ENCODE data around the gene CCR5AS.

Gene CCR5AS

GRCh38 chr3:46399098-46399497 lies 7.8 kb downstream of the CCR5AS start:
- H3K4me2 ChIP-seq (ENCODE audit: insufficient read depth, low read length), result no peak overlapping the region
- H3K4me3 ChIP-seq (ENCODE audit: low read depth in 1 of 2, low read length in 2 of 2), result no peak overlapping the region
- no peak overlapping the region for H2AFZ ChIP-seq (ENCODE audit: low read depth, low read length)
- H3K79me2 ChIP-seq (ENCODE audit: insufficient read depth, low read length), result no peaks in the 10 kb centered on the region
- TF ChIP-seq EZH2 (IDR thresholded peaks at IDR 0.05; ENCODE audit: borderline replicate concordance, low read depth, low read length, severe bottlenecking) (no peak), CTCF (IDR thresholded peaks at IDR 0.05; ENCODE audit: borderline replicate concordance, extremely low read depth, low read length, poor library complexity, severe bottlenecking) (no peak)
- no peaks in the 10 kb centered on the region for H4K20me1 ChIP-seq (ENCODE audit: insufficient read depth, low read length)
- DNase-seq, result no peak
- ATAC-seq (ENCODE audit: insufficient read depth, low read depth), result no peak
- H3K27me3 ChIP-seq (ENCODE audit: insufficient read depth, low read length, poor library complexity), result no peaks in the 10 kb centered on the region
- no peak overlapping the region for H3K9ac ChIP-seq (ENCODE audit: low read depth, low read length)
- H3K27ac ChIP-seq (ENCODE audit: low read length), result peak overlapping the region; percentile 37
- peaks cover 41% of the 10 kb centered on the region for H3K4me1 ChIP-seq (ENCODE audit: insufficient read depth, low read length)
- H3K9me3 ChIP-seq (ENCODE audit: insufficient read depth, low read length, severe bottlenecking), result no peaks in the 10 kb centered on the region
- no peaks in the 10 kb centered on the region for H3K36me3 ChIP-seq (ENCODE audit: insufficient read depth, low read length)

DNA sequence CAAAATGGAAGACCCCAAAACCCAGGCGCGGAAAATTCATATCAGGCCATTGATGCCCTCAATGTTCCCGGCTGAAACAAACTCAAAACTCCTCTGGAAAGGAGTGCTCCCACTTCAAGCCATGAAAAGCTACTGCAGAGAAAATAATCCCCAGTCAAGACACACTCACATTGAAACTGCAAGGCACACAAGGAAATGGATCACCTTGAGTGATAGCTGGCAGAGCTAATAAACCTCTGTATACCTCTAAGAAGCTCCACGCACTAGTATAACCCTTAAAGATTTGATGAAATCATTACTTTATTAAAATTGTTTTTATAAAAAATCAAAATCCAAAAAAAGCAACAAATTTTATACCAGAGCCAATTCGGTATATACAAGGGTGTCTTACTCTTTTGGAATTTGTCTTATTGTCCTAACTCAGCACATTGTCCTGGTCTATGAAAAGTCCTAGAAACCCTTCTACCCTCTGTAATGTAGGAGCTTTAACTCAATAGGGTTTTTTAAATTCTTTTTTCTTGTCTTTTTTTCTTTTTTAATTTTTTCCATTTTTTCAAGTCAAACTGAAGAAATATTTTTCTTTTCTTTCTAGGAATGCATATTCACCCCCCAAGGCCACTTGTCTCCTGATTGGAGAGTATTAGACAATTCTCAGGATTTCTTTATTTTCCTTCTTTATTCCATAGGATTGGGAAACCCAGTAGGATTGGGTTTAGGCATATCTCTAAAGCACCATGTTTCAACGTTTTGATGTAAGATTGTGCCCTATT lies 8.5 kb downstream of the CCR5AS start:
- no peak for DNase-seq
- Histone ChIP-seq H3K4me1 (ENCODE audit: insufficient read depth, low read length) (peaks cover 49% of the 10 kb centered on the region), H3K4me3 (ENCODE audit: low read depth in 1 of 2, low read length in 2 of 2) (no peak overlapping the region), H3K36me3 (ENCODE audit: insufficient read depth, low read length) (no peaks in the 10 kb centered on the region), H3K79me2 (ENCODE audit: insufficient read depth, low read length) (no peaks in the 10 kb centered on the region), H3K4me2 (ENCODE audit: insufficient read depth, low read length) (no peak overlapping the region), H3K27me3 (ENCODE audit: insufficient read depth, low read length, poor library complexity) (no peaks in the 10 kb centered on the region), H3K9me3 (ENCODE audit: insufficient read depth, low read length, severe bottlenecking) (no peaks in the 10 kb centered on the region), H2AFZ (ENCODE audit: low read depth, low read length) (no peak overlapping the region), H3K27ac (ENCODE audit: low read length) (no peak overlapping the region), H3K9ac (ENCODE audit: low read depth, low read length) (no peak overlapping the region), H4K20me1 (ENCODE audit: insufficient read depth, low read length) (no peaks in the 10 kb centered on the region)
- TF ChIP-seq CTCF (IDR thresholded peaks at IDR 0.05; ENCODE audit: borderline replicate concordance, extremely low read depth, low read length, poor library complexity, severe bottlenecking), result no peak
- no peak for TF ChIP-seq EZH2 (IDR thresholded peaks at IDR 0.05; ENCODE audit: borderline replicate concordance, low read depth, low read length, severe bottlenecking)
- no peak for ATAC-seq (ENCODE audit: insufficient read depth, low read depth)

- DNase-seq (no peak), ATAC-seq (ENCODE audit: insufficient read depth, low read depth) (no peak)
- no peaks in the 10 kb centered on the region for H3K36me3 ChIP-seq (ENCODE audit: insufficient read depth, low read length)
- no peak for TF ChIP-seq CTCF (IDR thresholded peaks at IDR 0.05; ENCODE audit: borderline replicate concordance, extremely low read depth, low read length, poor library complexity, severe bottlenecking)
- no peaks in the 10 kb centered on the region for H4K20me1 ChIP-seq (ENCODE audit: insufficient read depth, low read length)
- H3K27ac ChIP-seq (ENCODE audit: low read length), result peak overlapping the region; percentile 62
- no peak overlapping the region for H2AFZ ChIP-seq (ENCODE audit: low read depth, low read length)
- no peak overlapping the region for H3K4me3 ChIP-seq (ENCODE audit: low read depth in 1 of 2, low read length in 2 of 2)
- no peaks in the 10 kb centered on the region for H3K9me3 ChIP-seq (ENCODE audit: insufficient read depth, low read length, severe bottlenecking)
- no peaks in the 10 kb centered on the region for H3K27me3 ChIP-seq (ENCODE audit: insufficient read depth, low read length, poor library complexity)
- no peaks in the 10 kb centered on the region for H3K79me2 ChIP-seq (ENCODE audit: insufficient read depth, low read length)
- no peak overlapping the region for H3K9ac ChIP-seq (ENCODE audit: low read depth, low read length)
- H3K4me1 ChIP-seq (ENCODE audit: insufficient read depth, low read length), result peaks cover 61% of the 10 kb centered on the region
- no peak overlapping the region for H3K4me2 ChIP-seq (ENCODE audit: insufficient read depth, low read length)
Measured at GRCh38 chr3:46397111-46397510, 9.8 kb downstream of the CCR5AS start.
